ENCODE results near the gene CRYBG3.

Gene CRYBG3

DNA sequence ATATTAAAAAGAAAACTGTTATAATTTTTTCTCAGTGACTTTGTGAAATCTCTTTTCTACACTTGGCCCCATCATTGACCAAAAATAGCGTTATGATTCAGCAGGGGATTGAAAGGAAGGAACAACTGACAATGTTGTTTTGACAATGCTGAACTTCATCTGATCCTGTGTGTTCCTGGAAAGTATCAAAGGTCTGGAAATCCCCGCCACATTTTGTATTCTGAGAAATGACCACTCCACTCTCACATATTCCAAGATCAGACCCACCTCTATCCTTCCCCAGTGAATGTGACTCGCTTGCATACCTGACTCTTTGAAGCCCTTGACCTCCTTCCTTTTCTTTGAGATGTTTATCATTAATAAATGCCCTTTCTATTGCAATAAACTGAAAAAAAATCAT is 160.1 kb downstream of the CRYBG3 start:
- FAIRE-seq, result no peak

DNA sequence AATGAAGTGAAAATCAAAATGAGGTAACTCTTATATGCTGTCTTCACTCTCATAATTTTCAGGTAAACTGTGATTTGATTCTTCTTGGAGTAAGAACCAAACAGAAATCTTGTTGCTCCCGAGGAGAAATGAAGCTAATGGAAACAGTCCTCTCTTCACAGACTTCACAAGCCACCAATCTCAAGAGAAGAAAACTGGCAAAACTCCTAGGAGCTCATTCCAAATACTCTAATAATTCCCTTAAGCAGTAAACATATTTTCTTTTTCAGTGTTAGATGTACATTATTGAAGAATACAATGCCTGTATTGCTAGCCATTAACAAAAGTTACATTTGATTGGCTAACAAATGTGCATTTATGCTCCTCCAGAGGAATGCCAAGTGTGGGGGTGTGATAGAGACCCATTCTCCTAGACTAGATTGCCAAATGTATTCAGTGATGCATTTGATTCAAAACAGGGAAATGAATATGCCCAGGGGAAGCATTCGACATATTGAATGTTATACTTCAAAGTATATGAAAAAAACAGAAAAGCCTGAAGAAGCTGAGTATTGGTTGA is 162.2 kb downstream of the CRYBG3 start:
- FAIRE-seq, result no peak

DNA sequence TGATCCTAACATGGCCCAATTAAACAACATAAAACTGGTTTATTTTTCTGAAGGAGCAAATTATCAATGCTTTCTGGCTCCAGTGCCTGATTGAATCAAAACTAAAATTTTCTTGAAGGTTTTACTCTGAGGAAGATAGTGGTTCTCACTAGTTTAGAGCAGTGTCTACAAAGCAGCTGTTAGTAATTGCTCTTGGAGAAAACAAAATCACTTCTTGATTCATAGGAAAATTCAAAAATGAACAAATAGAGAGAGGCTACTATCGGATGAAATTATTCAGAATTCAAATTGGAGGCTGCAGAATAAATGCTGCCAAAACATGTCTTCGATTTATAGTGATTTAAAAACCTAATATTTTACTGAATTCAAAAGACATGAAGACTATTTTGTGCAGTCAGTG is 165.5 kb downstream of the CRYBG3 start:
- FAIRE-seq, result no peak

DNA sequence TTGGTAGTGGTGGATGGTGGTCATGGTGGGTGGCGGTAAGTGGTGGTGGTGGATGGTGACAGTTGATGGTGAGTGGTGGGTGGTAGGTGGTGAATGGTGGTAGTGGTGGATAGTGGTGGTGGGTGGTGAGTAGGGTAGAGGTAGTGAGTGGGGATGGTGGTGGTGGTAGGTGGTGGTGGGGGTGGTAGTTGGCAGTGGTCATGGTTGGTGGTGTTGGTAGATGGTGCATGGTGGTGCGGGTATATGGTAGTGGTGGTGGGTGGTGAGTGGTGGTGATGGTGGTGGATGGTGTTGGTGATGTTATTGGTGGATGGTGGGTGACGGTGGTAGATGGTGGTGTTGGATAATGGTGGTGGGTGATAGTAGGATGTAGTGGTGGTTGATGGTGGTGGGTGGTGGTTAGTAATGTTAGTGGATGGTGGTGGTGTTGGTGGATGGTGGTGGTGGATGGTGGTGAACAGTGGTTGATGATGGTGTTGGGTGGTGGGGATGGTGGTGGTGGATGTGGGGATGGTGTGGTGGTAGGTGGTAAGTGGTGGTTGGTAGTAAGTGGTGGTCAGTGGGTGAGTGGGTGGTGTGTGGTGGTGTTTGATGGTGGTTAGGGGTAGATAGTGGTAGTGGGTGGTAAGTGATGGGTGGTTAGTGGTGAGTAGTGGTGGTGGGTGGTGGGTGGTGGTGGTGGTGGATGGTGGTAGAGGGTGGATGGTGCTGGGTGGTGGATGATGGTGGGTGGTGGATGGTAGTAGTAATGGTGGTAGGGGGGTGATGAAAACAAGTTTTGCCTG is 167.2 kb downstream of the CRYBG3 start:
- FAIRE-seq, result no peak

DNA sequence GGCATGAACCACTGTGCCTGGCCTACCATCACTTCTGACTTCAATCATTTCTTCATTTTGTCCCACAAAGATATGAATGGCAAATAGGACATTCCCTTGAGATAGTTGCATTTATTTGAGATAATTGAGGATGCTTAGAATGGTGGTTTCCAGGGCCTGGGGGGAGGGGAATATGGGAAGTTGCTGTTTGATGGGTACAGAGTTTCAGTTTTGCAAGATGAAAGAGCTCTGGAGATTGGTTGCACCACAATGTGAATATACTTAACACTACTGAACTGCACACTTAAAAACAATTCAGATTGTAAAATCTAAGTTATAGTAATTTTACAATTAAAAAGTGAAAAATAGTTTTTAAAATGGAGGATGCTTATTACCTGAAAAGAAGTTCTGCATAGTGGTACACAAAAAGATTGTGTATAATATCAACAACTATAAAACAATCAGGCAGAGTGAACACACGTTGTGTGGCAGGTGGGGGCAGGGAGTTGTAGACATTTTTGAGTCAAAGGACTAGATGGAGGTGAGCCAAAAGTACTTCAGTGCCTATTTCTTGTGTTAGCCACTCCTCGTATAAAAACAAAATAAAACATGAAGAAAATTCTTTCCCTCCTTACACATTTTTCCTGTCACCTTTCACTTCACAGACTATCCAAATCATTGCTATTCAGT is 168.9 kb downstream of the CRYBG3 start:
- no peak for FAIRE-seq

DNA sequence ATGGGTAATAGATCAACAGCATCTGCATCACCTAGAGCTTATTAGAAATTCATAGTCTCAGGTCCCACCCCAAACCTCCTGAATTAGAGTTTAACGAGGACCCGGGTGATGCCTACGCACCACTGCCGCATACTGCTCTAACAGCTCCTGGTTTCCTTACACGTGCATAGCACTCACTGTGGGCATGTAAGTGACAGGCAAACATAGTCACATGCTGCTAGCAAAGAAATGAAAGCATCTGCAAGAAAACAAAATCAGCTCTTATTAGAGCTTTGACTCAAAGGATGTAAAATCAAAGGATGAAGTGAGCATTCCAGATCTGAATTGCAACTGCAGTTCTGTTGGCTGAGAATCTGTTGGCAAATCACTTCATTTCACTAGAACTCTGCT is 169.5 kb downstream of the CRYBG3 start:
- FAIRE-seq, result no peak

DNA sequence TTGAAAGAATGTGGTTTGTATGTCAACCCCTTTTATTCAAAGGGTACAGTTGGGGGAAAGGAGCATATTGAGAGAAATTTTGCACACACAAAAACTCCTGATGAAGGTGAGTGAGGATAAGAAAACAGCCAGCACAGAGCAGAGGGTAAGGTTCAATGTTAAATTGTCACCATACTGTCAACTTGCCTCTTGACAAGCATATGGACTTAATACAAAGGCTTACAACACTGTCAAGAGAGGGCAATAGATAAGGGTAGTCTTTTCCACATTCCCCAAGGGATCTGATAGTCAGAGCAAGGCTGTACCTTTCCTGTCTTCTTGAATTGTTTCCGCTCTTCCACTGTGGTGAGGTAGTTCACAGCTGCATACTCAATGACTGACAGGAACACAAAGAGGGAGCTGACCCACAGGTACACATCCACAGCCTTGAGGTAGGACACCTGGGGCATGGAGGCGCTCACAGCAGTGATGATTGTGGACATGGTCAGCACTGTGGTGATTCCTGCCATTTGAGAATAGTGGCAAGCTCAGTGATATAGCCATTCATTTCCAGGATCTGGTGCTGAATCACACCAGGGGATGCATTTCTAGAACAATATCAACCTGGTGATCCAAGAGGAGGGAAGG is 170.8 kb downstream of the CRYBG3 start:
- no peak for FAIRE-seq

DNA sequence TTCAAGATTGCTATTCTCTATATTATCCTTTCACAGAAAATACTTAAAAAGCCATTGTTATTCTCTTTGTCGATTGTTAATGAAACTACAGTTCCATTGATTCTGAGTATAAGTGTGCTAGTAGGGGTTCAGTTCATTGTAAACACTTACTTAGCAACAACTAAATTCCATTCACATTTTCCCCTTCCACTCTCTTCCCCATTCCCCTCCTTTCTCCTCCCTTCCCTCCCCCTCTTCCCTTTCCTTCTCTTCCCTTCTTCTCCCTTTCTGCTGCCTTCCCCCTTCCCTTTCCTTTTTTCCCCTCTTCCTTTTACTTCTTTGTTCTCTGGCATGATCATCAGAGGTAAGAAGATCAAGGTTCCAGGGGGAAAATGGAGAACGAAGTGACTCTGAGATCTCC is 171.7 kb downstream of the CRYBG3 start:
- FAIRE-seq, result no peak

DNA sequence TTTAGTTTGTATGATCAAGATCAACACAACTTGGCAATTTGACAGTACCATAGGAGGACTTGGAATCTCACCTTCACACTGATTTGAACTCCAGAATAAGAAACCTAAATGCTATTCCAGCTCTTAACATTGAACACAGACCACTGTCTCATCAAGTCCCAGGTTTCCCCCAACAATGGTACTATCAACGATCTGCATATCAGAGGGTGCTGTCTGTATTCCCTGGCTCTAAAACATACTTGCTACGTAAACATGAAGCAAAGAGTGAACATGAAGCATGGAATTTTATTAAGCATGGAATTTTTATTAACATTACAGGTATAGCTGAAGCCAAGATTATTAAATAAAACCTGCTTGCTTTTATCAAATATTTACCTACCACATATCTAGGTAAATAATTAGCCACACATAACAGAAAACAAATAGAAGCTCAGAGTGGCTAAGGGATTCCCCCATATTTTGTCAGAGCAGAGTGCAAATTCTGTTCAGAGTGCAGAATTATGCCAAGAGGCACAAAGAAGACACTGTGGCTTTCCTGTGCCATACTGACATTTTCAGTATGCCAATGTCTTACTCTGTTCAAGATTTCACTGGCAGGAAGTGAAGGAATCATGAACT is 172.6 kb downstream of the CRYBG3 start:
- no peak for FAIRE-seq
